Subcutaneous adipose tissue (tissue), 4 donors: ENCODE measurements around the gene ARID5B. TPM values are rescaled to one million over a fixed set of nuclear protein-coding genes. Genes with fewer than 3 reads are reported as not detected.

Source experiments
- CTCF ChIP-seq: fragments of 450-650 bp; IDR thresholded peaks from one replicate; pipeline ENCODE4 v1.5.1; 2016; ENCODE audit warnings: low read depth, mild to moderate bottlenecking, control low read depth, antibody characterized with exemption, moderate library complexity
- total RNA-seq, 4 donors: library from RNA; depleted of rRNA; stranded (reverse); fragments of >200 nt; gene quantifications; one replicate each; pipeline ENCODE4 v1.1.0, GENCODE V29; 2016

Gene ARID5B
- total RNA-seq, 4 donors from 2014 or later: 61.4 to 193 (median 86.2) TPM

GRCh38 chr10:61990761-61991135 lies 89.2 kb downstream of the ARID5B start:
- no peak for TF ChIP-seq CTCF

DNA sequence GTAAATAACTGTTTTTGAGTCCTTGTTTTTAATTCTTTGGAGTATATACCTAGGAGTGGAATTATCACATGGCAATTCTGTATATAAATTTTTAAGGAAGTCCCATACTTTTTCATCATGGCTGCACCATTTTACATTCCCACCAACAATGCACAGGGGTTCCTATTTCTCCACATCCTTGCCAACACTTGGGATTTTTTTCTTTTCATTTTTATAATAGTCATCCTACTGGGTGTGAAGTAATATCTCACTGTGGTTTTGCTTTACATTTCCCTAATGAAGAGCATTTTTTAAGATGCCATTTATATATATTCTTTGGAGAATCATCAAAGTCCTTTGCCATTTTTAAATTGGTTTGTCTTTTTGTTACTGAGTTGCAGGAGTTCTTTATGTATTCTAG lies 89.7 kb downstream of the ARID5B start:
- no peak for TF ChIP-seq CTCF

GRCh38 chr10:61992059-61992460 lies 90.6 kb downstream of the ARID5B start:
- no peak for TF ChIP-seq CTCF

GRCh38 chr10:61992671-61993668 lies 91.5 kb downstream of the ARID5B start:
- no peak for TF ChIP-seq CTCF

GRCh38 chr10:61993711-61994401 lies 92.4 kb downstream of the ARID5B start:
- no peak for TF ChIP-seq CTCF

DNA sequence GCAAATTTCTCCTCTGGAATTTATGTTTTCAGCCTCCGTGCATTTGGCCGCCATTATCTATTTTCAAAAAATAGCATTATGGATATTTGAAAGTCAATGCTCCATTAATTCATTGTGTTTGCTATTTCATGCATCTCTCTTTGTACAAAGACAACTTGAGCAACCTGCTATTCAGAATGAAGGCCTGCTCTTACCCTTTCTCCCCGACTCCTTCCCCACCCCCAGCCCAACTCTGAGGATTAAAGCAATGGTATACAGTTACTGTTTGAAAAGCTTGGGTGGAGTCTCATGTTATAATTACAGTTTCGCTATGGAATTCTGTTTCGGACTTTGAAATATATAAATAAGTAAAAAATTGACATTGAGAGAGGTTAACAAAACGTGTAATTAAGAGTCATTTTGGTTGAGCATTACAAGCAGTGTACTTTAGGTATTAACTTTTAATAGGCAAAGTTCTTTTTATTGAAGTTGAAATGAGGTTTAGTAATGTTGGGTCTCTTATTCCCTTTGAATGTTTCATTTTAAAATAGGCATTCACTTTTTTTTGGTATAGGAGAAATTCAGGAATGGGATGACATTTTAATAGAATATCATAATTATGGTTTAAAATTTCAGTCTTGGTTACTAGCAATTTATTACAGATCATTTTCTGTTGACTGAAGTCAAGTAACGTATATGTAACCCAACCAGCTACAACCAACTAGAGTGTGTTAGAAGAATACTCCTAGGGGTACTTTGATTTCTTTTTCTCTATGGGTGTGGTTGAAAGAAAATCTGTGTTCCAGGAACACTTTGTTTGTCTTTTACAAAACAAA lies 93.1 kb downstream of the ARID5B start:
- no peak for TF ChIP-seq CTCF

DNA sequence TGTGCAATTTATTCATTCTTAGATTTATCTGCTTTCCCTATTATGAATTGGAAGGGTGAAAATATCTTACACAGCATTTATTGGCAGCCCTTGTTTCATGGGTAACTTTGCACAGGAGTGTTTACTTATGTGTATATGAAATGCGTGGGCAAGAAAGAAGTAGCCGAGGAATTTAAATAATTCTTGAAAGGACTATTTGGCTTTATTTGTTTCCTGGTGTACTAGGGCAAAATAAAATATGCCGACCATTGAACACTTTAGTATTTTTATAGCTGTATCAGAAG lies 93.7 kb downstream of the ARID5B start:
- TF ChIP-seq CTCF: no peak
